B cell (primary cell): ENCODE measurements around the gene CLDN7. TPM values are rescaled to one million over a fixed set of nuclear protein-coding genes. Genes with fewer than 3 reads are reported as not detected.
A peak's percentile ranks its signal among the peaks of the same experiment; 100 is the strongest.

Experiments
- polyA plus RNA-seq: library from polyadenylated mRNA; depleted of rRNA; stranded (reverse); fragments of >200 nt; gene quantifications from 2 replicates; pipeline ENCODE4 v1.2.3, GENCODE V29; 2012
- small RNA-seq: library from RNA; depleted of rRNA; stranded (forward); fragments of <200 nt; gene quantifications from one replicate; pipeline ENCODE3, GENCODE V24; 2012; ENCODE audit warnings: low replicate concordance, low read depth; ENCODE audit not compliant: insufficient read length
- total RNA-seq, 2 donors: library from RNA; stranded (reverse); fragments of 120-200 nt in 1 of 2; gene quantifications; 1 replicate in 1 of 2; 2 replicates in 1 of 2; pipeline versions ENCODE4 v1.2.3 to v1.2.4, GENCODE V29; 2013 to 2022

CLDN7 gene
- total and polyA plus RNA-seq, 2 donors (not counting 1 experiment from before 2014, with no cell fraction given), result 1.2 to 5.8 TPM

Small RNAs within 50 kb of the gene (small RNA-seq; reads per million reads assigned to genes)
- 27.3 reads per million, percentile 91 among the genes with 10 or more reads in this experiment for gene MIR324
- gene RF00019, result not detected

Other genes with a start within 250 kb of the CLDN7 start
Only the 30 nearest of the 35 such genes appear.
- gene SLC16A11, start 218.4 kb downstream of the CLDN7 start, total RNA-seq, result 30.7 and 31.9 TPM in 2 replicates
- gene SLC16A11, start 218.4 kb downstream of the CLDN7 start, polyA plus RNA-seq, result 2.8 and 10.0 TPM in 2 replicates
- 0.24 TPM in 1 of 2 replicates, not detected in the other for gene CLEC10A, start 182.2 kb downstream of the CLDN7 start, total RNA-seq
- gene CLEC10A, start 182.2 kb downstream of the CLDN7 start, polyA plus RNA-seq, result 0.15 and 0.99 TPM in 2 replicates
- gene ASGR2, start 147.7 kb downstream of the CLDN7 start, total RNA-seq, result not detected in 2 replicates
- gene ASGR2, start 147.7 kb downstream of the CLDN7 start, polyA plus RNA-seq, result 0.30 and 1.00 TPM in 2 replicates
- gene ASGR1, start 83.1 kb downstream of the CLDN7 start, total RNA-seq, result 0.32 TPM in 1 of 2 replicates, not detected in the other
- gene ASGR1, start 83.1 kb downstream of the CLDN7 start, polyA plus RNA-seq, result 0.43 and 0.46 TPM in 2 replicates
- 12.0 and 12.5 TPM in 2 replicates for gene DLG4, start 42.6 kb downstream of the CLDN7 start, total RNA-seq
- gene DLG4, start 42.6 kb downstream of the CLDN7 start, polyA plus RNA-seq, result 2.0 and 2.5 TPM in 2 replicates
- 640 and 655 TPM in 2 replicates for gene ACADVL, start 42.5 kb downstream of the CLDN7 start, total RNA-seq
- 696 and 903 TPM in 2 replicates for gene ACADVL, start 42.5 kb downstream of the CLDN7 start, polyA plus RNA-seq
- gene DVL2, start 28.0 kb downstream of the CLDN7 start, total RNA-seq, result 104 and 116 TPM in 2 replicates
- 14.6 and 22.5 TPM in 2 replicates for gene DVL2, start 28.0 kb downstream of the CLDN7 start, polyA plus RNA-seq
- 42.3 and 45.8 TPM in 2 replicates for gene PHF23, start 23.0 kb downstream of the CLDN7 start, total RNA-seq
- 15.7 and 17.6 TPM in 2 replicates for gene PHF23, start 23.0 kb downstream of the CLDN7 start, polyA plus RNA-seq
- gene GABARAP, start 20.0 kb downstream of the CLDN7 start, total RNA-seq, result 350 and 371 TPM in 2 replicates
- gene GABARAP, start 20.0 kb downstream of the CLDN7 start, polyA plus RNA-seq, result 201 and 323 TPM in 2 replicates
- gene CTDNEP1, start 10.7 kb downstream of the CLDN7 start, total RNA-seq, result 160 and 162 TPM in 2 replicates
- 108 and 125 TPM in 2 replicates for gene CTDNEP1, start 10.7 kb downstream of the CLDN7 start, polyA plus RNA-seq
- 42.2 and 48.0 TPM in 2 replicates for gene ELP5, start 10.3 kb downstream of the CLDN7 start, total RNA-seq
- 69.9 and 77.9 TPM in 2 replicates for gene ELP5, start 10.3 kb downstream of the CLDN7 start, polyA plus RNA-seq
- gene SLC2A4, start 19.2 kb upstream of the CLDN7 start, total RNA-seq, result not detected in 2 replicates
- gene SLC2A4, start 19.2 kb upstream of the CLDN7 start, polyA plus RNA-seq, result not detected in 2 replicates
- gene YBX2, start 32.2 kb upstream of the CLDN7 start, total RNA-seq, result 0.22 TPM in 1 of 2 replicates, not detected in the other
- 0.15 TPM in 1 of 2 replicates, not detected in the other for gene YBX2, start 32.2 kb upstream of the CLDN7 start, polyA plus RNA-seq
- 233 and 236 TPM in 2 replicates for gene EIF5A, start 45.1 kb upstream of the CLDN7 start, total RNA-seq
- gene EIF5A, start 45.1 kb upstream of the CLDN7 start, polyA plus RNA-seq, result 576 and 769 TPM in 2 replicates
- gene GPS2, start 52.9 kb upstream of the CLDN7 start, total RNA-seq, result 128 and 137 TPM in 2 replicates
- 209 and 225 TPM in 2 replicates for gene GPS2, start 52.9 kb upstream of the CLDN7 start, polyA plus RNA-seq
- 85.2 and 89.2 TPM in 2 replicates for gene NEURL4, start 66.9 kb upstream of the CLDN7 start, total RNA-seq
- 54.6 and 82.6 TPM in 2 replicates for gene NEURL4, start 66.9 kb upstream of the CLDN7 start, polyA plus RNA-seq
- 371 and 392 TPM in 2 replicates for gene ACAP1, start 74.1 kb upstream of the CLDN7 start, total RNA-seq
- 412 and 471 TPM in 2 replicates for gene ACAP1, start 74.1 kb upstream of the CLDN7 start, polyA plus RNA-seq
- gene KCTD11, start 89.7 kb upstream of the CLDN7 start, total RNA-seq, result 13.4 and 15.4 TPM in 2 replicates
- gene KCTD11, start 89.7 kb upstream of the CLDN7 start, polyA plus RNA-seq, result 3.1 and 4.3 TPM in 2 replicates
- gene TMEM95, start 92.7 kb upstream of the CLDN7 start, total RNA-seq, result 0.25 TPM in 1 of 2 replicates, not detected in the other
- not detected in 2 replicates for gene TMEM95, start 92.7 kb upstream of the CLDN7 start, polyA plus RNA-seq
- 10.0 and 11.7 TPM in 2 replicates for gene TNK1, start 118.6 kb upstream of the CLDN7 start, total RNA-seq
- gene TNK1, start 118.6 kb upstream of the CLDN7 start, polyA plus RNA-seq, result 22.5 and 23.7 TPM in 2 replicates
- 31.1 and 31.6 TPM in 2 replicates for gene PLSCR3, start 132.0 kb upstream of the CLDN7 start, total RNA-seq
- 82.3 and 122 TPM in 2 replicates for gene PLSCR3, start 132.0 kb upstream of the CLDN7 start, polyA plus RNA-seq
- gene TMEM256, start 141.6 kb upstream of the CLDN7 start, total RNA-seq, result 64.5 and 67.8 TPM in 2 replicates
- 29.2 and 65.4 TPM in 2 replicates for gene TMEM256, start 141.6 kb upstream of the CLDN7 start, polyA plus RNA-seq
- gene NLGN2, start 145.4 kb upstream of the CLDN7 start, total RNA-seq, result 1.7 and 3.4 TPM in 2 replicates
- gene NLGN2, start 145.4 kb upstream of the CLDN7 start, polyA plus RNA-seq, result 0.52 and 0.68 TPM in 2 replicates
- gene SPEM1, start 157.8 kb upstream of the CLDN7 start, total RNA-seq, result not detected in 2 replicates
- not detected in 2 replicates for gene SPEM1, start 157.8 kb upstream of the CLDN7 start, polyA plus RNA-seq
- not detected in 2 replicates for gene SPEM2, start 163.1 kb upstream of the CLDN7 start, total RNA-seq
- gene SPEM2, start 163.1 kb upstream of the CLDN7 start, polyA plus RNA-seq, result not detected in 2 replicates
- not detected in 2 replicates for gene SPEM3, start 166.4 kb upstream of the CLDN7 start, total RNA-seq
- gene SPEM3, start 166.4 kb upstream of the CLDN7 start, polyA plus RNA-seq, result not detected in 2 replicates
- 17.7 and 19.1 TPM in 2 replicates for gene TMEM102, start 173.0 kb upstream of the CLDN7 start, total RNA-seq
- gene TMEM102, start 173.0 kb upstream of the CLDN7 start, polyA plus RNA-seq, result 5.9 and 10.8 TPM in 2 replicates
- 2.8 and 4.6 TPM in 2 replicates for gene FGF11, start 177.0 kb upstream of the CLDN7 start, total RNA-seq
- 2.7 and 3.3 TPM in 2 replicates for gene FGF11, start 177.0 kb upstream of the CLDN7 start, polyA plus RNA-seq
- gene CHRNB1, start 182.6 kb upstream of the CLDN7 start, total RNA-seq, result 6.2 and 6.6 TPM in 2 replicates
- 5.8 and 7.2 TPM in 2 replicates for gene CHRNB1, start 182.6 kb upstream of the CLDN7 start, polyA plus RNA-seq
- gene ZBTB4, start 217.2 kb upstream of the CLDN7 start, total RNA-seq, result 59.4 and 62.4 TPM in 2 replicates
- 16.0 and 19.2 TPM in 2 replicates for gene ZBTB4, start 217.2 kb upstream of the CLDN7 start, polyA plus RNA-seq